Parathyroid adenoma (tissue), 2 donors: ENCODE data around the gene TM6SF1.

ENCODE experiments used
- H2AFZ ChIP-seq: fragments of 300-600 bp; sonication (generic); one replicate; pipeline ENCODE4 v1.7.0; 2017; ENCODE audit warnings: antibody characterized with exemption, mild to moderate bottlenecking
- H3K27ac ChIP-seq: fragments of 300-600 bp; sonication (generic); one replicate; pipeline ENCODE4 v1.7.0; 2017
- H3K27me3 ChIP-seq: fragments of 300-600 bp; sonication (generic); one replicate; pipeline ENCODE4 v1.7.0; 2017; ENCODE audit warnings: low read length; ENCODE audit not compliant: control insufficient read depth, insufficient read depth
- H3K36me3 ChIP-seq: fragments of 300-600 bp; sonication (generic); one replicate; pipeline ENCODE4 v1.7.0; 2017; ENCODE audit warnings: low read length; ENCODE audit not compliant: control insufficient read depth, insufficient read depth
- H3K4me1 ChIP-seq: fragments of 300-600 bp; sonication (generic); one replicate; pipeline ENCODE4 v1.7.0; 2017; ENCODE audit warnings: control low read depth
- H3K4me2 ChIP-seq: fragments of 300-600 bp; sonication (generic); one replicate; pipeline ENCODE4 v1.7.0; 2017; ENCODE audit warnings: low read length
- H3K4me3 ChIP-seq: fragments of 300-600 bp; sonication (generic); one replicate; pipeline ENCODE4 v1.7.0; 2017; ENCODE audit warnings: low read depth, low read length
- H3K79me2 ChIP-seq: fragments of 300-600 bp; sonication (generic); one replicate; pipeline ENCODE4 v1.7.0; 2017; ENCODE audit warnings: control low read depth
- H3K9ac ChIP-seq: fragments of 300-600 bp; sonication (generic); one replicate; pipeline ENCODE4 v1.7.0; 2017; ENCODE audit warnings: mild to moderate bottlenecking
- H3K9me3 ChIP-seq: fragments of 300-600 bp; sonication (generic); one replicate; pipeline ENCODE4 v1.7.0; 2017; ENCODE audit warnings: low read length; ENCODE audit not compliant: control insufficient read depth
- TF ChIP-seq, protein P1 (sequence below): fragments of 300-600 bp; sonication (generic); IDR thresholded peaks from one replicate; pipeline ENCODE4 v1.7.0; 2017; ENCODE audit warnings: antibody characterized with exemption, mild to moderate bottlenecking
- donor health status: primary hyperparathyroidism.

TM6SF1 gene

DNA sequence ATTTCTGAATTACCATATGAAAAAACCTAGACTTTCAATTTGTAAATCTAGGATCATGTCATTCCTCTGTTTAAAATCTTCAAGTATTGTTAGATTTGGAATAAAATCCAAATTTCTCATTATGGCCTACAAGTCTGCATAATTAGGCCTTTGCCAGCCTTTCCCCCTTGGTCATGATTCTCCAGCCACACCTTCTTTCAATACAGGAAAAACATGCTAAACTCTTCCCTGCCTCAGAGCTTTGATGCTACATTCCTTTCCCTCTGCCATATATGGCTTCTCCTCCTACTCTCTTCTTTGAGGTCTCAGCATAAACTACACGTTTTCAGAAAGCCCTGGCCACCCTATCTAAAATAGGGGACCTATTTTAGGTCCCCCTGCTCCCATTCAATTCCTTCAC lies 48.5 kb downstream of the TM6SF1 start:
- Histone ChIP-seq H3K27ac (no peak overlapping the region), H3K9ac (no peak overlapping the region), H3K4me1 (no peaks in the 10 kb centered on the region), H3K4me2 (no peak overlapping the region), H3K27me3 (no peaks in the 10 kb centered on the region), H3K79me2 (no peaks in the 10 kb centered on the region), H3K4me3 (no peak overlapping the region), H3K36me3 (no peaks in the 10 kb centered on the region), H2AFZ (no peak overlapping the region), H3K9me3 (no peaks in the 10 kb centered on the region)
- TF ChIP-seq, protein P1, sequence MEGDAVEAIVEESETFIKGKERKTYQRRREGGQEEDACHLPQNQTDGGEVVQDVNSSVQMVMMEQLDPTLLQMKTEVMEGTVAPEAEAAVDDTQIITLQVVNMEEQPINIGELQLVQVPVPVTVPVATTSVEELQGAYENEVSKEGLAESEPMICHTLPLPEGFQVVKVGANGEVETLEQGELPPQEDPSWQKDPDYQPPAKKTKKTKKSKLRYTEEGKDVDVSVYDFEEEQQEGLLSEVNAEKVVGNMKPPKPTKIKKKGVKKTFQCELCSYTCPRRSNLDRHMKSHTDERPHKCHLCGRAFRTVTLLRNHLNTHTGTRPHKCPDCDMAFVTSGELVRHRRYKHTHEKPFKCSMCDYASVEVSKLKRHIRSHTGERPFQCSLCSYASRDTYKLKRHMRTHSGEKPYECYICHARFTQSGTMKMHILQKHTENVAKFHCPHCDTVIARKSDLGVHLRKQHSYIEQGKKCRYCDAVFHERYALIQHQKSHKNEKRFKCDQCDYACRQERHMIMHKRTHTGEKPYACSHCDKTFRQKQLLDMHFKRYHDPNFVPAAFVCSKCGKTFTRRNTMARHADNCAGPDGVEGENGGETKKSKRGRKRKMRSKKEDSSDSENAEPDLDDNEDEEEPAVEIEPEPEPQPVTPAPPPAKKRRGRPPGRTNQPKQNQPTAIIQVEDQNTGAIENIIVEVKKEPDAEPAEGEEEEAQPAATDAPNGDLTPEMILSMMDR = no peak

DNA sequence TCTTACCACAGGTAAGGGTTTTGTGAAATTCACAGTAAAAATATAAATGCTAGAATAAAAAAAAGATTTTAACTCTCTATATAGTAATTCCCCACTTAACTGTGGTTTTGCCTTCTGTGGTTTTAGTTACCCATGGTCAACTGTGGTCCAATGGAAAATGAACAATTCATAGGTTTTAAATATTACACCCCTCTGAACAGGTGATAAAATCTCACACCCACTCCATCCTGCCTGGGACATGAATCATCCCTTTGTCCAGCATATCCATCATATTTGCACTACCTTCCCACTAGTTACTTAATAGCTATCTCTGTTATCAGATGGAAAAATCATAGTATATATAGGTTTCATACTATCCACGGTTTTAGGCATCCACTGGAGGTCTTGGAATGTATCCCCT lies 50.9 kb downstream of the TM6SF1 start:
- no peak overlapping the region for H2AFZ ChIP-seq
- H3K27me3 ChIP-seq = no peaks in the 10 kb centered on the region
- no peak overlapping the region for H3K27ac ChIP-seq
- no peak overlapping the region for H3K9ac ChIP-seq
- no peaks in the 10 kb centered on the region for H3K36me3 ChIP-seq
- H3K4me1 ChIP-seq = no peaks in the 10 kb centered on the region
- no peak overlapping the region for H3K4me3 ChIP-seq
- H3K4me2 ChIP-seq = no peak overlapping the region
- no peaks in the 10 kb centered on the region for H3K79me2 ChIP-seq
- TF ChIP-seq, protein P1 = no peak
- H3K9me3 ChIP-seq = no peaks in the 10 kb centered on the region

DNA sequence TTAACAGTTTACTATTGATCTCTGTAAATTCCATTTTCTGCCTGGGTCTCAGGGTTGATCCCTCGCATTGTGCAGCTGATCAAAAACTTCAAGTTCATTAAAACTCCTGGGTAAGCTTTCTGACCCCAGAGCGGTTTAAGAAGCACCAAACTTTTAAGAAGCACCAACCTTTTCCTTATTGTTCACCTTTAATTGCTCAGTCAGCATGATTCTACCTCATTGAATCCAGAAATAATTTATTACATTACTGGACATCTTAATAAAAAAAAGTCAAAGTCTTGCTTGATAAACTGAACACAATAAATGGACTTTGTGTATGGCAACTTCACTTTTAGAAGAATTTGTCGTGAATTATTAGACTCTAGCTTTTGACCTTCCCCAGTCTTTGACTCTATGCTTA lies 53.3 kb downstream of the TM6SF1 start:
- H3K36me3 ChIP-seq = no peaks in the 10 kb centered on the region
- TF ChIP-seq, protein P1 = no peak
- H3K4me3 ChIP-seq = no peak overlapping the region
- H3K27ac ChIP-seq = no peak overlapping the region
- no peaks in the 10 kb centered on the region for H3K9me3 ChIP-seq
- no peak overlapping the region for H3K4me2 ChIP-seq
- no peaks in the 10 kb centered on the region for H3K4me1 ChIP-seq
- no peaks in the 10 kb centered on the region for H3K27me3 ChIP-seq
- H2AFZ ChIP-seq = no peak overlapping the region
- H3K9ac ChIP-seq = no peak overlapping the region
- peaks cover 2% of the 10 kb centered on the region for H3K79me2 ChIP-seq

DNA sequence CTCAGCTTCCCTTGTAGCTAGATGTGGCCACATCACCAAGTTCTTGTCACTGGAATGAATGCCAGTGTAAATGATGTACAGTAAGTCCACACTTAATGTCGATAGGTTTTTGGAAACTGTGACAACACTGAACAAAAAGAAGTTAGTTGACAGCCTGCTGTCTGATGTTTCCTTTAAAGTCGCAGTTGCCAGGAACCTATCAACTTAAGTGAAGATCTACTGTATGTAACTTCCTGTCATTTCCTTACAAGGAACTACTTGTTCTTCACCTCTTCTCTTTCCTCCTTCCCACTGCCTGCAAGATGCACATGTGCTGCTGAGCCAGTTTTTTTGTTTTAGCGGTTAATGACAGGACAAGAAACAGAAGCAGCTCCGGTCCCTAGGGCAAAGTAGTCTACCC lies 55.6 kb downstream of the TM6SF1 start:
- Histone ChIP-seq H3K27ac (no peak overlapping the region), H3K4me2 (no peak overlapping the region), H3K4me3 (no peak overlapping the region), H3K9me3 (no peaks in the 10 kb centered on the region), H3K79me2 (peaks cover 8% of the 10 kb centered on the region), H3K36me3 (no peaks in the 10 kb centered on the region), H3K9ac (no peak overlapping the region), H3K27me3 (no peaks in the 10 kb centered on the region), H3K4me1 (no peaks in the 10 kb centered on the region), H2AFZ (no peak overlapping the region)
- TF ChIP-seq, protein P1 = no peak

DNA sequence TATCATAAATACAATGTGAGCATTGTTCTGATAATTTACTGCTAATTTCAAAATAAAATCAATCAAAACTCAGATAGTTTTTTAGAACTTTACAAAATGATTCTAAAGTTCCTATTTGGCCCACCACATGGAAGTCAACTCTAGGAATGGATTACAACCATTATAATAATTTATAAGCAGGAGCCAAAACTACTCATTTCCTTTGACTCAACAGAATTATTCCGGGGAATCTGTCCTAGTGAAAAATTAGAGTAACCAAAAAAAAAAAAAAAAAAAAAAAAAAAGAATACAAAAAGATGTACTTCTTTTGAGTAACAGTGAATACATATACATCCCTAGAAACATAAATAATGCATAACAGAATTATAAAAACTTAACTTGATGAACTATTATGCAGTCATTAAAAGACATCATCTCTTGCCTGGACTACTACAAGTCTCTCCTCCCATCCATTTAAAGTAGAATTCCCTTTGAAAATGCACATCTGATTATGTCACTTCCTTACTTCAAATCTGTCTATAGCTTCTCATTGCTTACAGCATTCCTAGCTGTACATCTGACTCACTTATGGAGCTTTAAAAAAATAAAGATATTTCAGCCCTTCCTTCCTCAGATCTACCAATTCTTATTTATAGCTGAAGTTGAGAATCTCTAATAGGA lies 56.8 kb downstream of the TM6SF1 start:
- Histone ChIP-seq H3K4me3 (no peak overlapping the region), H3K79me2 (peaks cover 10% of the 10 kb centered on the region), H3K4me1 (no peaks in the 10 kb centered on the region), H3K9ac (no peak overlapping the region), H3K27me3 (no peaks in the 10 kb centered on the region), H2AFZ (no peak overlapping the region), H3K4me2 (no peak overlapping the region), H3K9me3 (no peaks in the 10 kb centered on the region), H3K36me3 (no peaks in the 10 kb centered on the region), H3K27ac (no peak overlapping the region)
- TF ChIP-seq, protein P1 = no peak
